Measurements from ENCODE around the gene SNTN.
"Not testable (repeated sequence)": the region's sequence is repeated elsewhere in the genome, so short reads cannot be mapped to it uniquely, and the experiment has no call there.

SNTN gene

GRCh38 chr3:63652066-63652725 lies at the start of gene SNTN:
SNTN (plus strand) TSS chr3:63652675; CDS start chr3:63652688, 13 bp downstream.
- Mint-ChIP-seq H3K4me3 (no peak within 1 kb of the TSS), H3K4me1 (no peaks in the 10 kb centered on the region), H3K27me3 (no peaks in the 10 kb centered on the region), H3K36me3 (no peaks in the 10 kb centered on the region), H3K27ac (no peak within 1 kb of the TSS), H3K9me3 (peaks cover 5% of the 10 kb centered on the region)
- ATAC-seq, result peak; percentile 41

DNA sequence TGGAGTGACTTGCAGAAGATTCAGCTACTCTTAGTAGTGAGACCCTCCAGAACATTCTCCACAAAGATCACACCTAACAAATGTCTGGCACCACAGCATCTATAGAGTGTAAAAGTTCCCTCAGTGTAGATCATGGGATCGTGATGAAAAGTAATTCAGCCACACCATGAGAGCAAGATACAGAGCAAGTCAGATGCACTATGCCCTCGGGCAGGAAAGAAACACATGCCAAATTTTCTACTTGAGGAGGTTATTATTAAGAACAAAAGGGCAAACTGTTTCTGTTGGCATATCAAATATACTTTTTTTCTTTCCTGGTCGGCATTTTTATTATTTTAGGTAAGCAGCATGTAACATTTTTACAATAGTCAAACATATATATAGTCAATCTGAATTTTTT lies 44.8 kb upstream of the SNTN start:
- Mint-ChIP-seq H3K27me3 (peaks cover 4% of the 10 kb centered on the region), H3K4me3 (no peak overlapping the region), H3K4me1 (no peaks in the 10 kb centered on the region), H3K27ac (no peak overlapping the region), H3K36me3 (no peaks in the 10 kb centered on the region), H3K9me3 (peaks cover 2% of the 10 kb centered on the region)
- no peak for ATAC-seq

GRCh38 chr3:63609408-63609807 lies 43.1 kb upstream of the SNTN start:
- Mint-ChIP-seq H3K9me3 (peaks cover 3% of the 10 kb centered on the region), H3K4me3 (no peak overlapping the region), H3K4me1 (no peaks in the 10 kb centered on the region), H3K27ac (no peak overlapping the region), H3K27me3 (peaks cover 13% of the 10 kb centered on the region), H3K36me3 (no peaks in the 10 kb centered on the region)
- ATAC-seq, result no peak

DNA sequence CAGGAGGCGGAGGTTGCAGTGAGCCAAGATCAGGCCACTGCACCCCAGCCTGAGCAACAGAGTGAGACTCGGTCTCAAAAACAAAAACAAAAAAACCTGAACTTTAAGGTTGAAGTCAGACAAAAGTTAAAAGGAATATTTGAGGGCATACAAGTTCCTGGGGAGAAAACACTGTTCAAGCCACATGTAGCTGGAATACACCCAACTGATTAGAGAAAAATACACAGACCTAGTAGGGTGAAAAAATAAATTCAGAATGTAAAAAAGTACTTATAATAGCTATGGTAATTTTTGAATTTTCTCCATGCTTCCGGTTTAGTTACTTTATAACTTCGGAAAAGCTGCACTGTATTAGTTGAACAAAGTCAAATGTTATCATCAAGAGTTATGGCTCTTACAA lies 42.6 kb upstream of the SNTN start:
- no peak overlapping the region for H3K27ac Mint-ChIP-seq
- H3K9me3 Mint-ChIP-seq, result peaks cover 3% of the 10 kb centered on the region
- H3K27me3 Mint-ChIP-seq, result peaks cover 13% of the 10 kb centered on the region
- no peak overlapping the region for H3K4me3 Mint-ChIP-seq
- no peaks in the 10 kb centered on the region for H3K36me3 Mint-ChIP-seq
- H3K4me1 Mint-ChIP-seq, result no peaks in the 10 kb centered on the region
- no peak for ATAC-seq

- H3K4me1 Mint-ChIP-seq, result no peaks in the 10 kb centered on the region
- no peaks in the 10 kb centered on the region for H3K36me3 Mint-ChIP-seq
- H3K9me3 Mint-ChIP-seq, result peaks cover 3% of the 10 kb centered on the region
- H3K27me3 Mint-ChIP-seq, result peaks cover 13% of the 10 kb centered on the region
- H3K27ac Mint-ChIP-seq, result no peak overlapping the region
- no peak overlapping the region for H3K4me3 Mint-ChIP-seq
- ATAC-seq, result no peak
Measured at GRCh38 chr3:63611382-63611781, 41.1 kb upstream of the SNTN start.

GRCh38 chr3:63613561-63613960 lies 38.9 kb upstream of the SNTN start:
- peaks cover 3% of the 10 kb centered on the region for H3K9me3 Mint-ChIP-seq
- H3K4me1 Mint-ChIP-seq, result no peaks in the 10 kb centered on the region
- H3K27ac Mint-ChIP-seq, result no peak overlapping the region
- H3K36me3 Mint-ChIP-seq, result no peaks in the 10 kb centered on the region
- H3K4me3 Mint-ChIP-seq, result no peak overlapping the region
- ATAC-seq, result no peak
- peaks cover 13% of the 10 kb centered on the region for H3K27me3 Mint-ChIP-seq

- no peak for ATAC-seq
- Mint-ChIP-seq H3K9me3 (peaks cover 5% of the 10 kb centered on the region), H3K27me3 (peaks cover 12% of the 10 kb centered on the region), H3K4me3 (no peak overlapping the region), H3K4me1 (no peaks in the 10 kb centered on the region), H3K27ac (no peak overlapping the region), H3K36me3 (no peaks in the 10 kb centered on the region)
Measured at GRCh38 chr3:63617391-63617790, 35.1 kb upstream of the SNTN start.

GRCh38 chr3:63624941-63625560 lies 27.4 kb upstream of the SNTN start:
- ATAC-seq, result no peak
- Mint-ChIP-seq H3K9me3 (peaks cover 5% of the 10 kb centered on the region), H3K27ac (no peak overlapping the region), H3K4me3 (no peak overlapping the region), H3K36me3 (no peaks in the 10 kb centered on the region), H3K27me3 (peaks cover 9% of the 10 kb centered on the region), H3K4me1 (no peaks in the 10 kb centered on the region)

DNA sequence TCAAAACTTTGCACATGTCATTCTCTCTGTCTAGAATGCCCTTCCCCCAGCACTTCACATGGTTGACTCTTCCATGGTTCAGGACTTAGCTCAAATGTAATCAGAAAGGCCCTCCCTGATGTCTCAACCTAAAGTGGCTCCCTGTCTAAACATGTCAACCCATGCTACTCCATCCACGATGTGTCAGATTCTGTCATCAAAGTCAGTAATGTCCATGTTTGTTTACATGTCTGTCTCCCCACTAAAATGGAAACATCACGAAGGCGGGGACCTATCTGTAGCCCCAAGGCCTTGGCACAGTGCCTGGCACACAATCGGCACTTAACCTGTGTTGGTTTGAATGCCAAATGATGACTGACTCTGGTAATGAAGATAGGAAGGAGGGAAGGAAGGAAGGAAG lies 20.8 kb upstream of the SNTN start:
- Mint-ChIP-seq H3K36me3 (no peaks in the 10 kb centered on the region), H3K27me3 (no peaks in the 10 kb centered on the region), H3K4me3 (no peak overlapping the region), H3K27ac (no peak overlapping the region), H3K4me1 (no peaks in the 10 kb centered on the region), H3K9me3 (peaks cover 8% of the 10 kb centered on the region)
- ATAC-seq, result no peak

DNA sequence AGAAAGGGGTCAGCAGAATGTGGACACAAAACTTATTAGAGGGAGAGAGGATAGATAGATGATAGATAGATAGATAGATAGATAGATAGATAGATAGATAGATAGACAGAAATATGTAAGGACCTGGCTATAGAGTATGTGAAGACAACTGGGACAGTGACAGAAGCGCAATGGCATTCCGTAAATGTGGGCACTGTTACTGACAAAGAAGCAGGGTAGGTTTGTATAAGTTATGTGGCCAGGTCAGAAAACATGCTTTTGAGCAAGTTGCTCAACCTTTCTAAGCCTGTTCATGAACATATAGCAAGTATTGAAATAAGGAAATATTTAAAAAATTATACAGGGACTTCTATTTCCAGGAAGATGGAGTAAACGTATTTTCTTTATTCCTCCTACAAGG lies 17.3 kb upstream of the SNTN start:
- Mint-ChIP-seq H3K36me3 (no peaks in the 10 kb centered on the region), H3K4me1 (no peaks in the 10 kb centered on the region), H3K9me3 (peaks cover 5% of the 10 kb centered on the region), H3K27me3 (no peaks in the 10 kb centered on the region), H3K4me3 (no peak overlapping the region), H3K27ac (no peak overlapping the region)
- ATAC-seq, result no peak

DNA sequence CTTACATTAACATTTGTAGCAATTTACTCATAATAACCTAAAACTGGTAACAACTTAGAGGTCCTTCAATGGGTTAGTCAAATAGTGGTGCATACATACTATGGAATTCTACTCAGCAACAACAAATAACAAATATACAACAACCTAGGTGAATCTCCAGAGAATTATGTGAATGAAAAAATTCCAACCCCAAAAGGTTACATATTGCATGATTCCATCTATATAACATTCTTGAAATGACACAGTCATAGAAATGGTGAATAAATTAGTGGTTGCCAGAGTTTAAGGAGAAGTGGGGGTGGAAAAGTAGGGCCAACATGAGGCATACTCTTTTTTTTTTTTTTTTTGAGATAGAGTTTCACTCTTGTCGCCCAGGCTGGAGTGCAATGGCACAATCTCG lies 12.7 kb upstream of the SNTN start:
- Mint-ChIP-seq H3K4me3 (no peak overlapping the region), H3K4me1 (no peaks in the 10 kb centered on the region), H3K36me3 (no peaks in the 10 kb centered on the region), H3K27ac (no peak overlapping the region), H3K27me3 (peaks cover 8% of the 10 kb centered on the region), H3K9me3 (peaks cover 5% of the 10 kb centered on the region)
- no peak for ATAC-seq

DNA sequence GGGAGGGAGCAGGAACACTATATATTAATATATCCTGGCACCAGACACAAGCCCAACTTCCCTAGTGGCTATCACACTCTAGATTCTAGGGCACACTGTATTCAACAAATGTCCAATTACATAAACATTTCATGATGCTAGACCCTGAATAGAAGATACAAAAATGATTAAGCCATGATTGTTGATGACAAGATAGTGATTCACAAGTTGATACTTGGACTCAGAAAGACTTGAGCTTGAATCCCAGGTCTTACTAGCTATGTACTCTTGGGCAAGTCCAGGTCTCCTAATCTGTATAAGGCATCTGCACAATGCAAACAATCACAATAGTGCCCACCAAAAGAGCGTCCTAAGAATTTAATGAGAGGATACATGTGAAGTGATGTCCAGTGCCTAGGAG lies 10.0 kb upstream of the SNTN start:
- Mint-ChIP-seq H3K27ac (no peak overlapping the region), H3K27me3 (peaks cover 8% of the 10 kb centered on the region), H3K4me1 (no peaks in the 10 kb centered on the region), H3K4me3 (no peak overlapping the region), H3K36me3 (no peaks in the 10 kb centered on the region), H3K9me3 (peaks cover 8% of the 10 kb centered on the region)
- no peak for ATAC-seq

DNA sequence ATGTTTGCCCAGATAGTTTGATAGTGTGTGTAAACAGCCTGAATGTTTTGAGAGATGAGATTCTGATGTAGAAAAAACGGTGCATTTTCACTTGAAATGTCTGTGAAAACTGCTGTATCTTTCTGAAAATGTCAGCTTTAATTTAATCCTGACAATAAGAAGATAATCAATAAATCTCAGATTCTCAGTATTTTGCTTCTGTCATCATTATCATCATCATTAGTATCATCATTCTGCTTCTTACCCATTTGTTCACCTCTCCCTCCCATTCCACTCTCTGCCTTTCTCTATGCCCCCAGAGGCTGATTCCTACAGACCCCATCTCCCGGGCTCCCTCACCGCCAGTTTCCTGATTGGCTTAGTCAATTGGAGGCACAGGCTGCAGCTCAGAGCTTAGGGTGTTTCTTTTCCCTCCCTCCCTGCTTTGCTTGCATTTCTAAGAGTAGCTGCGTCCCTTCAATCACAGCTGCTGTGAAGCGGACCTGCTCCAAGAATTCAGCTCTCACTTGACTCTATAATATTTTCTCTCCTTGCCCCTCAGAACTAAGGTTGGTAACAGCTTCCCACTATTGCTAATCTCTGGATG lies 8.2 kb upstream of the SNTN start:
- ATAC-seq, result no peak
- Mint-ChIP-seq H3K9me3 (peaks cover 10% of the 10 kb centered on the region), H3K36me3 (no peaks in the 10 kb centered on the region), H3K4me3 (no peak overlapping the region), H3K27ac (no peak overlapping the region), H3K27me3 (peaks cover 8% of the 10 kb centered on the region), H3K4me1 (no peaks in the 10 kb centered on the region)

DNA sequence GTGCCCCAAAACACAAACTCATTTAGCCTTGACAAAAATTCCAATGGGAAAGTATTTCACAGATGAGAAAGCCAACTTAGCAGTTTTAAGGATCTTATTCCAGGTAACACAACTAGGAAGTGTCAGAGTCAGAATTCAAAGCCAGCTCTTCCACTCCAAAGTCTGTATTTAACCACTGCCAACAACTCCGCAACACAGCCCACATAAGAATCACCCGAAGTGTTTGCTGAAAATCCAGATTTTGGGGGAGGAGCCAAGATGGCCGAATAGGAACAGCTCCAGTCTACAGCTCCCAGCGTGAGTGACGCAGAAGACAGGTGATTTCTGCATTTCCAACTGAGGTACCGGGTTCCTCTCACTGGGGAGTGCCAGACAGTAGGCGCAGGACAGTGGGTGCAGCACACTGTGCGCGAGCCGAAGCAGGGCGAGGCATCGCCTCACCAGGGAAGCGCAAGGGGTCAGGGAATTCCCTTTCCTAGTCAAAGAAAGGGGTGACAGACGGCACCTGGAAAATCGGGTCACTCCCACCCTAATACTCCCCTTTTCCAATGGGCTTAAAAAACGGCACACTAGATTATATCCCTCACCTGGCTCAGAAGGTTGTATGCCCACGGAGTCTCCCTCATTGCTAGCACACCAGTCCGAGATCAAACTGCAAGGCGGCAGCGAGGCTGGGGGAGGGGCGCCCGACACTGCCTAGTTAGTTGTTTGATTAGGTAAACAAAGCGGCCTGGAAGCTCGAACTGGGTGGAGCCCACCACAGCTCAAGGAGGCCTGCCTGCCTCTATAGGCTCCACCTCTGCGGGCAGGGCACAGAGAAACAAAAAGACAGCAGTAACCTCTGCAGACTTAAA lies 7.3 kb upstream of the SNTN start:
- not testable (repeated sequence) for H3K27ac Mint-ChIP-seq, H3K4me3 Mint-ChIP-seq, ATAC-seq, H3K36me3 Mint-ChIP-seq, H3K4me1 Mint-ChIP-seq, H3K27me3 Mint-ChIP-seq
- H3K9me3 Mint-ChIP-seq, result peaks cover 10% of the 10 kb centered on the region

DNA sequence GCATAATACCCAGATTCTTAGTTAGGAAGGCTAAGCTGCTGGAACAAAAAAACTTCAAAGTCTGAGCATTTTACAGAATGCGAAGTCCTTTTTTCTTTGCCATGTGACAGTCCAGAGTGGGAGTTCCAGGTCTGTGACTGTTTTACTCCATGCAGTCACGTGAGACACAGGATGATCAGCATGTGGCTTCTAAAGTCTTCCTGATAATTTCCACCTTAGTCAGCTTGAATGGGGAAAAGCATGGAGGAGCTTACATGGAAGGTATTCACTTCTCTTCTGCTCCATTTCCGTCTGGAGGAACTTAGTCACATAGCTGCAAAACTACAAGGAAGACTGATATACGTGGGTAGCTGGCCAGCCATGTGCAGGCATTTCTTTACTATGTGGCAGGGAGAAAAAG lies 1.7 kb downstream of the SNTN start:
- no peaks in the 10 kb centered on the region for H3K27me3 Mint-ChIP-seq
- H3K36me3 Mint-ChIP-seq, result no peaks in the 10 kb centered on the region
- no peak for ATAC-seq
- H3K9me3 Mint-ChIP-seq, result peaks cover 3% of the 10 kb centered on the region
- no peaks in the 10 kb centered on the region for H3K4me1 Mint-ChIP-seq
- H3K27ac Mint-ChIP-seq, result no peak overlapping the region
- H3K4me3 Mint-ChIP-seq, result no peak overlapping the region
